ENCODE results near the gene DHRS12.

DHRS12 gene

GRCh38 chr13:51811046-51811445 is 7.1 kb upstream of the DHRS12 start:
- no peak for DNase-seq (ENCODE audit: low spot score)
- FAIRE-seq, result no peak

- DNase-seq (ENCODE audit: low spot score), result no peak
- FAIRE-seq, result no peak
Observed at GRCh38 chr13:51808811-51809210, 4.8 kb upstream of the DHRS12 start.

- no peak for FAIRE-seq
- no peak for DNase-seq (ENCODE audit: low spot score)
Observed at GRCh38 chr13:51807041-51807440, 3.1 kb upstream of the DHRS12 start.

- no peak for DNase-seq (ENCODE audit: low spot score)
- no peak for FAIRE-seq
Observed at GRCh38 chr13:51806566-51806965, 2.6 kb upstream of the DHRS12 start.

GRCh38 chr13:51805925-51806324 is 2.0 kb upstream of the DHRS12 start:
- no peak for DNase-seq (ENCODE audit: low spot score)
- no peak for FAIRE-seq

GRCh38 chr13:51805313-51805712 is 1.4 kb upstream of the DHRS12 start:
- FAIRE-seq, result no peak

GRCh38 chr13:51804295-51805172 is 571 bp upstream of the DHRS12 start:
- no peak for DNase-seq (ENCODE audit: low spot score)
- no peak for FAIRE-seq

More at GRCh38 chr13:51805313-51805712, 1.4 kb upstream of the DHRS12 start:
- no peak for DNase-seq (ENCODE audit: low spot score)

GRCh38 chr13:51802631-51803418 is 1.1 kb downstream of the DHRS12 start:
- no peak for DNase-seq (ENCODE audit: low spot score)
- no peak for FAIRE-seq

- FAIRE-seq, result no peak
- DNase-seq (ENCODE audit: low spot score), result no peak
Observed at GRCh38 chr13:51801631-51802099, 2.3 kb downstream of the DHRS12 start.

GRCh38 chr13:51800486-51800885 is 3.5 kb downstream of the DHRS12 start:
- DNase-seq (ENCODE audit: low spot score) (no peak), FAIRE-seq (no peak)

- FAIRE-seq, result no peak
- DNase-seq (ENCODE audit: low spot score), result no peak
Observed at GRCh38 chr13:51799261-51799660, 4.7 kb downstream of the DHRS12 start.

GRCh38 chr13:51797664-51798488 is 6.1 kb downstream of the DHRS12 start:
- FAIRE-seq (no peak), DNase-seq (ENCODE audit: low spot score) (peak; percentile 47)

- no peak for DNase-seq (ENCODE audit: low spot score)
- FAIRE-seq, result no peak
Observed at GRCh38 chr13:51796546-51796945, 7.4 kb downstream of the DHRS12 start.

GRCh38 chr13:51795419-51795818 is 8.5 kb downstream of the DHRS12 start:
- DNase-seq (ENCODE audit: low spot score), result no peak
- no peak for FAIRE-seq

GRCh38 chr13:51794964-51795363 is 9.0 kb downstream of the DHRS12 start:
- FAIRE-seq, result no peak
- no peak for DNase-seq (ENCODE audit: low spot score)

GRCh38 chr13:51793570-51794271 is 10.2 kb downstream of the DHRS12 start:
- peak; percentile 72 for FAIRE-seq
- peak; percentile 65 for DNase-seq (ENCODE audit: low spot score)

GRCh38 chr13:51786425-51787265 is 17.3 kb downstream of the DHRS12 start:
- no peak for DNase-seq (ENCODE audit: low spot score)
- FAIRE-seq, result no peak

GRCh38 chr13:51785712-51786424 is 18.1 kb downstream of the DHRS12 start:
- FAIRE-seq (no peak), DNase-seq (ENCODE audit: low spot score) (no peak)

- FAIRE-seq (no peak), DNase-seq (ENCODE audit: low spot score) (no peak)
Observed at GRCh38 chr13:51784097-51784496, 19.9 kb downstream of the DHRS12 start.
